ENCODE measurements around the gene VPS33B.
"Not testable (repeated sequence)": the region's sequence is repeated elsewhere in the genome, so short reads cannot be mapped to it uniquely, and the experiment has no call there.

Gene VPS33B
- 3.6 to 6.9 reads per million in 2 donors for total RNA-seq

DNA sequence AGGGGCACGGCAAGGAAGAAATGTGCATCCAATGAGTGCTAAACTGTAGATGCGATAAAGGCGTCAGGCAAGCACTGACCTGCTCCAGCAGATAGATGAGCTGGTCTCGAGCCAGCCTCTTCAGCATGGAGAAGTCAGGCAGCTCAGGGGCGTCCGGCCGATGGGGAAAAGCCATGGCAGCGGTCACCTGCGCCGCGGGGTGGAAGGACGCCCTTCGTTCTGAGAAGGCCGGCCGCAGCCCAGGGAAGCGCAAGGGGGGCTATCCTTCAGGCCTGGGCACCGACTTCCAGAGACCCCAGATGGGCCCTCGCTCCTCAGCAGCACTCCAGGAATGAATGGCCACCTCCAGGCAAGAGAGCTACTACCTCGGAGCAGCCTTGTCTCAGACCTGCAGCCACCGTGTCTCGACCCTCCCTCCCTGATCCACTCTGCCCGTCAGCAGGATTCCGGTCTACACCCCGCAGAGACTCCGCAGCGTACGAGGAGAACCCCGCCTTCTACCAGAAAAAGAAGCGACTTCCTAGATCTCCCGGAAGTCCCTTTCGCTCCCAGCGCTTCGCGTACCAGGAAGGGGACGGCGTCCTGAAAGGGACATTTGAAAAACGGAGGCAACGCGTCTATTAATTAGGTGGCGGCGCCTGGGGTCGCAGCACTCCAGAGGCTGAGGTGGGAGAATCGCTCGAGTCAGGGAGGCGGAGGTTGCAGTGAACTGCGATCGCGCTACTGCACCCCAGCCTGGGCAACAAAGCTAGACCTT, at the start of gene VPS33B:
Gene VPS33B, minus strand, starts transcription at position 520 of the 757 bp plus-strand sequence. Its CDS starts 345 bp downstream, at position 175.
- peak; percentile 49 to 87 (median 72) for DNase-seq

- no peak for DNase-seq
These were observed 49.8 kb upstream of the VPS33B start for GRCh38 chr15:91072161-91072560.

GRCh38 chr15:91070872-91071271, 48.5 kb upstream of the VPS33B start:
- no peak for DNase-seq

DNA sequence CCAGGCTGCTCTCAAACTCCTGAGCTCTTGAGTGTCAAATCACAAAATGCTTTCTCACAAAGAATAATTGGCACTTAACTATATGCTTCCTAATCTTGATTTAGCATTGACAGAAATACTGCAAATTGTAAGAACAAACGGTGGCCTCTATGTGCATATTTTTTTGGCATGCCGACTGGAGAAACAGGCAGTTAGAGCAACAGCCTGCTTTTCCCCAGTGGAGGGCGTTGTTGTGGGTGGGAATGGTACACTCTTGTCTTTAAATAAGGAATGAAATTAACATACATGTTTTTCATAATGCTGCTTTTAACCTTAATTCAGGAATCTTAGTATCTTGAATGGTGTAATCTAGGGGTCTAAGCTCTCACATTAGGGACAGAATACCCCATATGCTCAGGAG, 46.6 kb upstream of the VPS33B start:
- no peak for DNase-seq

GRCh38 chr15:91068436-91068835, 46.0 kb upstream of the VPS33B start:
- no peak for DNase-seq

GRCh38 chr15:91067036-91067435, 44.6 kb upstream of the VPS33B start:
- no peak for DNase-seq

DNA sequence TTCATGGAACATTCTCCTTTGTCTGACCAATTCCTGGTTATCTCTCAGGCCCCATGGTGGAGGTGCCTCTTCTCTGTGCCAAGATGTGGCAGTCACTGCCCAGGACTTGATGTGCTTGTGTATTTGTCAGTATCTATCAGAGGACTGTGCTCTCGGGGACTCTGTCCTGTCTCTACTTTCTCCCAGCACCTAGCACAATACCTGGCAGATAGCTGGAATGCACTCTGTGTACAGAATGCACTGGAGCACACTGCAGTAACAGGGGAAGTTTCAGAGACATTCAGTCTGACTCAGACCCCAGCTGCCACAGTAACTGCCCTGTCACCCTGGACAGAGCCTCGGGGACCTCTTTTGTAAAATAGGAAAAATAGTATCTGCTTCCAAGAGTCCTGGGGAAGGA, 43.1 kb upstream of the VPS33B start:
- DNase-seq, result no peak

- DNase-seq, result no peak
These were observed 39.6 kb upstream of the VPS33B start for GRCh38 chr15:91061997-91062396.

DNA sequence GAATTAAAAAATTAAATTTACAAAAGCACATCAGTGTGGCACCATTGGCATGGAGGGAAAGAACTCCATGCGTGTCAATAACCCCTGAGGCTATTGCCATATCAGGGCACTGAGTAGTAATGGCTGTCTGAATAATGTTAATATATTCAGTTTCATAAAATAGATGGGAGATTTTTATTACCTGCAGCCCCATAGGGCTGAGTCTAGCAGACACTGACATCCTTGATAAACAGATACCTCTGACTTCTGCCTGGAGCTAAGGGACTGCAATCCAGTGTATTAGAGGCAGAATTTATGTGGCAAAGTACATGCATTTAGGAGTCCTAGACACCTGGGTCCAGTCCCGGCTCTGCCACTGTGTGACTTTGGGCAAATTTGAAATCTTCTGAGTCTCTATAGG, 38.8 kb upstream of the VPS33B start:
- DNase-seq, result no peak

DNA sequence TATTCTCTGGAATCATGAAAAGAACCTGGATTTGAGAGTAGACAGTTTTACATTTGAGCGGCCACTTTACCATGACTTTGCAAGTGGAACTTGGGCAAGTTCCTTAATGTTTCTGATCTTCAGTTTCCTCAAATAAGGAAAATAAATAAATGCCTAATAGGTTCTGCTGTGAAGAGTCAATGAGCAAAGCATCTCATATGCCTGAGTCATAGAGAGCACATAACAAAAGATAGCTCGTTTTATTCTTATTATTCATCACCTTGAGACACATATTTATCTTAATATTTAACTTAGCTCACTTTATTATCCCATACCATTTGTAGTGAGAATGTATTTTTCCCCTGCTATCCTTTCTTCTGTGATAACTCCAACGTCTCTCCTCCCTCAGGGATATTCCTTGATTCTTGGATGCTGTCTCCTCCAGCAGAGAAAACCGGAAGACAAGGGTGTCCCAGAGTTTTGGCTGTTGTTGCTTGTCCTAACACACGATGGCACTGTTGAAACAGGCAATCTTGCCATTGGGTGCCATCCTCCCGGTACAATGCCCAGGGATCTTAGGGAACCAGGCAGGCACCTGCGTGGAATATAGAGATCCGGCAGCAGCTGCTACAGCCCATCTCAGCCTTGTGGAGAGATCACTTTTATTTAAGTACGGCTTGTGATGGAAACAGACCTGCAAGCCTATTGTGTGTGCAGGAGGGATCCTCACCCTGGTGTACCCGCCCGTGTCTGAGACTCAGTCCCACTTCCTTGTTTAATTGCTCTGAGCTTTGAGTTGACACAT, 33.3 kb upstream of the VPS33B start:
- DNase-seq, result peak in 1 of 5 experiments; percentile 26

DNA sequence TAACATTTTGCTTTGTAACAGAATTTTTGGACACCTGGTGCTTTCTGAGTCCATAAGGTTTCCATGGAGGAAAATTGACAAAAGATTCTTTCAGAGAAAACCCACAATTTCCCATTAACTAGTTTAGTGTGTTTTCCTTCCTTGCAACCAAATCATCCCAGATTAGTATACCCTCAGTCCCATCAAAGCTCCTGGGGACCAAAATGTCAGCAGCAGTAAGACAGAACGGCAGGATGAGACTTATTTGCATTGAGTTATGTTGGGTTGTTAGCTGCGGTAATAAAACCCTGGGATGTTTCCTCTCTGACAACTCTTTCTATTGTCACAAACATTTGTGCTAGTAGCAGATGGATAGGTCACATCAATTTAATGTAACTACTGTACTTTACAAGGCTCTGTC, 32.4 kb upstream of the VPS33B start:
- no peak for DNase-seq

DNA sequence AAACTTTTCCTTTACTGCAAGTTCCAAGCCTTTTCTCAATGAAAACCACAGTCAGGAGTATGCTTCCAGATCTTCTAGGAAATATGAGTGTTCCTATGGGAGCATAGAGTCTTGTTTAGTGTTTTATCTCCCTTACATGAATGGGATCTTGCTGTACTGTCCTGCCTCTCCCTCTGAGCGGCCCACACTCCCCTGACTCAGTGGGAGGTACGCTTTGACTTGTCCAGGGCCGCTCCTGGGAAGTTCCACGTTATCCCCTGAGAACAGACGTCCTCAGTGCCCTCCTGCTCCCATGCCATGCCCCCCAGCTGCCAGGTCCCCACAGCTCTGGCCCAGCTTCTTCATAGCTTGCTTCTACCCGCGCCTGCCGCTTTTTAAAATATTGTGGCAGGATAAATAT, 28.9 kb upstream of the VPS33B start:
- DNase-seq, result no peak

- no peak for DNase-seq
These were observed 27.7 kb upstream of the VPS33B start for GRCh38 chr15:91050128-91050455.

DNA sequence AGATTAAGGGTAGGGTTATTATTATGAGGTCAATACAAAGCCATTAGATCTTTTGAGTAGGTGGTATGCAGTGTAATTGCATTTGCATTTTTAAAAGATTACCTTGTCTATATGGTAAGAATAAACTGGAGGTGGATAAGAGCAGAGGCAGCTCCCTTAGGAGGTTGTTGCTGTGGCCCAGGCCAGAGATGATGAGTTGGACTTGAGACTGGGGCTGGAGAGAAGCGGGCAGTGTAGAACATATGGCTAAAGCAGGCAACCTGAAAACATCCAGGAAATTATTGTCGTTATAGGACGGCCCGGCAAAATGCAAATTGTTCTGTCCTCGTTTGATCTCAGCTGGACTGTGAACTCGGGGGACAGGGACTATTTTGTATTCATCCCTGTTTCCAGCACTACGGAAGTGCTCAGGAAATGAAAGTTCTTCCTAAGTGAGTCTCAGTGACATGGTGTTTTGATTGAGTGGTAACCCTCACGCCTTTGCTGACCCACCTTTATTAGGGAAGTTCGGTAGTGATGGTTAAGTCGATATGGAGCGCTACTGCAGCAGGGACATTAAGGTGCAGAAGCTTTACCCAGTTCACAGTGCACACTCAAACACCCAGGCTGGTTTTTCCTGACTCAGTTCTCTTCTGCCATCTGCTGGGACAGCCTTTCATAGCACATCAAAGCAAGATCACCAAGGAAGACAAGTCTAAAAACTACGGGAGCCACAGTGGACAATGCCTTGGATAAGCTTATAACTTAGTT, 27.2 kb upstream of the VPS33B start:
- DNase-seq, result peak in 3 of 5 experiments; percentile 22 to 74 (median 28)

GRCh38 chr15:91047545-91048199, 25.3 kb upstream of the VPS33B start:
- peak in 1 of 5 experiments; percentile 59 for DNase-seq

DNA sequence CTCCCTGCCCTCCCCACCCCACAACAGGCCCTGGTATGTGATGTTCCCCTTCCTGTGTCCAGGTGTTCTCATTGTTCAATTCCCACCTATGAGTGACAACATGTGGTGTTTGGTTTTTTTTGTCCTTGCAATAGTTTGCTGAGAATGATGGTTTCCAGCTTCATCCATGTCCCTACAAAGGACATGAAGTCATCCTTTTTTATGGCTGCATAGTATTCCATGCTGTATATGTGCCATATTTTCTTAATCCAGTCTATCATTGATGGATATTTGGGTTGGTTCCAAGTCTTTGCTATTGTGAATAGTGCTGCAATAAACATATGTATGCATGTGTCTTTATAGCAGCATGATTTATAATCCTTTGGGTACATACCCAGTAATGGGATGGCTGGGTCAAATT, 23.7 kb upstream of the VPS33B start:
- DNase-seq, result not testable (repeated sequence)

GRCh38 chr15:91045065-91045464, 22.7 kb upstream of the VPS33B start:
- no peak for DNase-seq

- DNase-seq, result no peak
These were observed 20.9 kb upstream of the VPS33B start for GRCh38 chr15:91043202-91043874.

DNA sequence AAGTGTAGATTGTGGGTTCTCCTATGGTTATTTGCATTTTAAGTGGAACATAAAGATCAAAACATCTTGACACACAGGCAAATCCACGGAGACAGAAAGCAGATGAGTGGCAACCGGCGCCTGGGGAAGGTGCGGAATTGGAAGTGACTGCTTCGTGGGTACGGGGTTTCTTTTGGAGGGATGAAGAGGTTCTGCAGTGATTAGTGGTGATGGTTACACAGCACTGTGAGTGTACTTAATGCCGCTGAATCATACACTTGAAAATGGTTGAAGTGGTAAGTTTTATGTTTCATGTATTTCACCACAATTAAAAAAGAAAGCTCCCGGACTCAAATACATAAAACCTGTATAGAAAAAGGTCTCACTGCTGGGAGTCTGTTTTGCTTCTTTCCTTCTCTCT, 18.5 kb upstream of the VPS33B start:
- DNase-seq, result no peak

DNA sequence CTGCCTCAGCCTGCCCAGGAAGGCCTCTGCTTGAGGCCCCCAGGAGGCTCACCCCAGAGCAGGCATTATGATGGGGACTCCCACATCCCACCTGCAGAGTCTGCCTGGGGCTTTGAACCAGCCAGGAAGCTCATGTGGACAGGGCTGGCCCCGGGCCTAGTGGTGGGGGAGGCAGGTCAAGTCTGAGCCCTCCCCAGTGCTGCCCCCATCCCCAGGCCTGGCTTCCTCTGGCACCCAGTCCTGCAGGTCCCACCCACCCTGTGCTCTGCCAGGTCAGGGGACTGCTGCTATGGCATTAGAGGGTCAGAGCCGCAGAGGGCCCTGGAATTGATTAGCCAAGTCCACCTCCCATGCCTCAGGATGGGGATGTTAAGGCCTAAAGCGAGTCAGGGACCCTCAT, 17.6 kb upstream of the VPS33B start:
- no peak for DNase-seq

DNA sequence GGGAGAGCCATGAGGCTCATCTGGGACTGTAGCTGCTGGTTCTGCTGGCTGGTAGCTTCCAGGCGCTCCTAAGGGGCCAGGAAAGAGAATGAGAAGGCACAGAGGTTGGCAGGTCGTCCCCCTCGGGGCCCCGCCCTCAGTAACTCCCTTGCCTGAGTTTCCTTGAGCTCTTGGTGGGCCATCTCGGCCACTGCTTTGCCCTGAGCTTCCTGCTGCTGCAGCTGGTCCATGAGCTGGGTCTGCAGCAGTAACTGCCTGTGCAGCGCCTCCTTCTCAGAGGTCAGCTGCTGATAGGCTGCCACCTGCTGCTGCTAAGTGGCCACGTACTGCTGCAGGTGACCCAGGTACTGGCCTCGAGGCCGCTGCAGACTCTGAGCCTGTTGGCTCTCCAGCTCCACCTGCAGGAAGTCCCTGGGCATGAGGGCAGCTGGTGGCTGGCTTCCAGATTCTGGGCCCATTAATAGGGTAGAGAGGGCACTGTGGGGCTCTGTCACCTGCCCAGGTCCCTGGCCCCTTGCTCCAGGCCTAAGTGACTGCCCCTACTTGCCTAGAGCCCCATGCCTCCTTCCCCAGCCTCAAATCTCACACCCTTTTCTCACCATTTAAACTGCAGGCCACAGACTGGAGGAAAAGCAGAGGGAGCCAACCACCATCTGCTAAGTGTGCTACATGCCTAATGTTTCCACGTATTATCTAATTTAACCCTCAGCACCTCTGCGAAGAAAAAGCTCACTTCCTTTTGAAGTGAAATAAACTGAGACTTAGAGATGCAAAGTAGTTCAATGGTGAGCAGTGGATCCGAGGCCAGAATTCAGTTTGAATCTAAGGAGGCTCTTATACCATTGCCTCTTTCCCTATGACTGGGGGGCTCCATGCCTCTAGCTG, 10.8 kb upstream of the VPS33B start:
- DNase-seq, result peak; percentile 13 to 63 (median 40)
